Brain microvascular endothelial cell (primary cell): Measurements from ENCODE around the gene SCLY.

ENCODE experiments used
- DNase-seq: peaks from one replicate; pipeline ENCODE4 v3.0.0-alpha.2; 2020
- H3K27ac ChIP-seq: fragments of 250-450 bp; sonication (Bioruptor Pico); 2 replicates; pipeline ENCODE4 v1.5.1; 2020; ENCODE audit warnings: mild to moderate bottlenecking, moderate library complexity
- H3K27me3 ChIP-seq: fragments of 250-450 bp; sonication (Bioruptor Pico); replicated peaks from 2 replicates; pipeline ENCODE4 v1.5.1; 2020; ENCODE audit warnings: mild to moderate bottlenecking
- H3K36me3 ChIP-seq: fragments of 250-450 bp; sonication (Bioruptor Pico); replicated peaks from 2 replicates; pipeline ENCODE4 v1.5.1; 2020; ENCODE audit warnings: mild to moderate bottlenecking
- H3K4me3 ChIP-seq: 2 replicates; pipeline ENCODE4 v1.5.1; 2011; ENCODE audit warnings: low read depth, mild to moderate bottlenecking, control low read depth, low read length, moderate library complexity
- in situ Hi-C: cut with HindIII; loops from 2 replicates; pipeline ENCODE4 v1.10.0; 2017; ENCODE audit warnings: low sequenced_read_pairs, low pct_ligation_motif_present
- TF ChIP-seq, protein P1 (sequence below): IDR thresholded peaks from 2 replicates; pipeline ENCODE4 v1.5.1; 2011; ENCODE audit warnings: low read depth, mild to moderate bottlenecking, moderate library complexity, low read length, control low read depth, inconsistent platforms; ENCODE audit errors: missing control alignments

The SCLY gene

DNA sequence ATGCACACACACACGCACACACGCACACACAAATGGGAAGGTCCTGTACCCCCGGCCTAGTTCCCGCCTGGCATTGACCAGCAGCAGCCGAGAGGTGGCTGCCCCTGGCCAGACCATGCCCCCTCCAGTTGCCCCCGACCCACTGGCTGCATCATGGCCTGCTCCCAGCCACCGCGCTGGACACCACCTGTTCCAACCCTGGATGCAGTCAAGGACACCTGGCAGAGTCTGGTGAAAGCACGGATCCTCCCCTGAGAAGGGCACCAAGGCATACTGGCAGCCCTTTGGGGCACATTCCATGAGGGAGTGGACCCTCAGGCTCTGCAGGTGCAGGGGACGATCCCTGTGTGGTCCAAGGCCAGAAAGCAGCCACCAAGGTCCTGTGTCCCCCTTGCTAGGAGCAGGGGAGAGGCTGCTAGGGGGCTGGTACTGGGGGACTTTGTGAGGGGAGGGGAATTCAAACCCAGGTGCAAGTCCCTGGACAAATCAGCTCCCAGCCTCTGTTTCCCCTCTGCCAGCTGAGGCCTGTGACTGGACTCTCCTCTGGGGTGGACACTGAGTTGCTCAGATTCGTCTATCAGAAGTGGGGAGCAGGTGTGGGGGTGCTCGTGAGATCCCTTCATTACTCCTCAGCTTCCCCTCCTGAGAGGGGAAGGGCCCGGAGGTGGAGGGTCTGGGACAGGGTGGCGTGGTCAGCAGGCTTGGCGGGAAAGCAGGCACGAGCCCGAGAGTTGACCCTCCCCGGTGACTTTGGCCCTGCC lies 42.8 kb downstream of the SCLY start:
- Histone ChIP-seq H3K27ac (no peak overlapping the region), H3K36me3 (no peaks in the 10 kb centered on the region), H3K27me3 (no peaks in the 10 kb centered on the region), H3K4me3 (no peak overlapping the region)
- no peak for DNase-seq
- TF ChIP-seq, protein P1, sequence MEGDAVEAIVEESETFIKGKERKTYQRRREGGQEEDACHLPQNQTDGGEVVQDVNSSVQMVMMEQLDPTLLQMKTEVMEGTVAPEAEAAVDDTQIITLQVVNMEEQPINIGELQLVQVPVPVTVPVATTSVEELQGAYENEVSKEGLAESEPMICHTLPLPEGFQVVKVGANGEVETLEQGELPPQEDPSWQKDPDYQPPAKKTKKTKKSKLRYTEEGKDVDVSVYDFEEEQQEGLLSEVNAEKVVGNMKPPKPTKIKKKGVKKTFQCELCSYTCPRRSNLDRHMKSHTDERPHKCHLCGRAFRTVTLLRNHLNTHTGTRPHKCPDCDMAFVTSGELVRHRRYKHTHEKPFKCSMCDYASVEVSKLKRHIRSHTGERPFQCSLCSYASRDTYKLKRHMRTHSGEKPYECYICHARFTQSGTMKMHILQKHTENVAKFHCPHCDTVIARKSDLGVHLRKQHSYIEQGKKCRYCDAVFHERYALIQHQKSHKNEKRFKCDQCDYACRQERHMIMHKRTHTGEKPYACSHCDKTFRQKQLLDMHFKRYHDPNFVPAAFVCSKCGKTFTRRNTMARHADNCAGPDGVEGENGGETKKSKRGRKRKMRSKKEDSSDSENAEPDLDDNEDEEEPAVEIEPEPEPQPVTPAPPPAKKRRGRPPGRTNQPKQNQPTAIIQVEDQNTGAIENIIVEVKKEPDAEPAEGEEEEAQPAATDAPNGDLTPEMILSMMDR, result no peak
- in situ Hi-C loops, result no loop called here

DNA sequence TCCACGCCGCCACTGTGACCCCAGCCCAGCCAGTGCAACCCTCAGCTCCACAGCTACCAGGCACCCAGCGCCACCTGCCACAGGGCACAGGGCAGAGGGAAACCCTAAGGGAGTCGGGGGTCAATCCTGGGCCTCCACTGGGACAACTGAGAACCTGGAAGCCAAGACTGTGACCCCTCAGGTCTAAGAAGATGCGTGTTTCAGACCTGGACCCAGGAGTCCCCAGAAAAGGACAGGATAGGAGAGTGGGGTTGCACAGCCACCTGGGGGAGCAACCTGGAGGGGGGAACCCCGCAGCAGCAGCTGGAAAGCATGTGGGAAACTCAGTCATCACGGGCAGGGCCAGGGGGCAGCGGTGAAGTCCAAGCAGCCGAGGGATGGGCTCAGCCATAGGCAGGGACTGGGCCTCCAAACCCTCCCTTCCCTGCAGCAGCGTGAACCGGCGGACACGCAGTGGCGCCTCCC lies 43.5 kb downstream of the SCLY start:
- H3K27me3 ChIP-seq, result no peaks in the 10 kb centered on the region
- H3K36me3 ChIP-seq, result no peaks in the 10 kb centered on the region
- DNase-seq, result no peak
- no peak overlapping the region for H3K27ac ChIP-seq
- in situ Hi-C loops, result no loop called here
- TF ChIP-seq, protein P1, result no peak
- no peak overlapping the region for H3K4me3 ChIP-seq

DNA sequence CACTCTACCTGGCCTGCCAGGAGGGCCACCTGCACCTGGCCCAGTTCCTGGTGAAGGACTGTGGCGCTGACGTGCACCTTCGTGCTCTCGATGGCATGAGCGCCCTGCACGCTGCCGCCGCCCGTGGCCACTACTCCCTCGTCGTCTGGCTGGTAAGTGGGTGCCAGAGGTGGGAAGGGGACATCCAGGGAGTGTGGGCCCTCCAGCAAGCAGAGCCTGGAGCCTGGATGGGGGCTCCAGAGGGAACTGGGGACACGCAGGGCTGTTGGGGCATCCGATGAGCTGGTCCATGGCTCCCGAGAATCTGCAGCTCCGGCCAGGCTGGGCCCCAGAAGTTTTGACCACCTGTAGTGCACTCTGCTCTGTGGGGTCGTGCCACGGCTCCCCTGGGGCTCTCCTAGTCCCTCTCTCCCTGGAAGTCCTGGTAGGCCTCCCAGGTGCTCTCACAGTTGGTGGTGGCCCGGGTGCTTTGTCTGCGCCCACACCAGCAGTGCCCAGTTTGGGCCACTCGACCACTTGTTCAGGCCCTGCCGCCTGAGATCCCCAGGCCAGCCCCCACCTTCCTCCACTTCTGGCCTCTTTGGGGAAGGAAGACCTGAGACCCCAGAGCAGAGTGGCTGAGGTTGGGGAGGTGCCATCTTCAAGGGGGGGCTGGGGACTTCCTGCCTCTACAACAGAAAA lies 44.0 kb downstream of the SCLY start:
- DNase-seq, result no peak
- H3K27ac ChIP-seq, result no peak overlapping the region
- H3K27me3 ChIP-seq, result no peaks in the 10 kb centered on the region
- in situ Hi-C loops, result no loop called here
- H3K4me3 ChIP-seq, result no peak overlapping the region
- no peaks in the 10 kb centered on the region for H3K36me3 ChIP-seq
- TF ChIP-seq, protein P1, result no peak

DNA sequence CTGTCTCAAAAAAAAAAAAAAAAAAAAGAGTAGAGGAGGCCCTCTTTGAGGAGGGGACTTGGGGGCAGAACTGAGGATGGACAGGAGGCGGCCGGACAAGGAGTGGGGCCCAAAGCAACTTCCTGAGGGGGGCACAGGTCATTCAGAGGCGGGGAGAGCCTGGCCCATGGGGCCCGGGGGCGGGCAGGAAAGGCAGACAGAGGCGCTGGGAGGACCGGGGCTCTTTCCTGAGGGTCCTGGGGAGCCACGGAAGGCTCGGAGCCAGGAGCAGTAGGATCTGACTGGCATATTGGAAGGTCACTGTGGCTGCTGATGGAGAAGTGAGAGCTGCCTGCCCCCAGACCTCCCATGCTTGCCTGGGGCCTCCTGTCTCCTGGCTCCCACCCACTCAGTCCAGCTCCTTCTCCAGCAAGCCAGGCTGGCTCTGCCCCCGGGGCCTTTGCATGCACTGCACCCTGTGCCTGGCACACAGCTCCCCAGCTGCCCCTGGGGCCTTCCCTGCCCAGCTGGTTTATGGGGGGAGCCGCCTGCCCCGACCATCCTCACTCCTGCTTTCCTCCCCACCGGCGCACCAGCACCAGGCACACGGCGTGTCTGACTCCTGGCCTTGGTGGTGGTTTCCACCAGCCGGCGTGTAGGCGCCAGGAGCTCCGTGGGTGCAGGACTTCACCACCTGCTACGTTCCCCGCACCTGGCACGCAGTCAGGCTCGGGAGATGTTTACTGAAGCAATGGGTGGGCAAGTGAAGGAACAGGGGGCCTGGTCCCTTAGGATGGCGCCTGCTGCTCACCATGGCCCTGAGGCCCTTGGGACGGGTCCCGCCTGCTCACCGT lies 44.9 kb downstream of the SCLY start:
- H3K27ac ChIP-seq, result no peak overlapping the region
- in situ Hi-C loops, result no loop called here
- H3K36me3 ChIP-seq, result no peaks in the 10 kb centered on the region
- no peak overlapping the region for H3K4me3 ChIP-seq
- DNase-seq, result no peak
- no peaks in the 10 kb centered on the region for H3K27me3 ChIP-seq
- TF ChIP-seq, protein P1, result no peak

DNA sequence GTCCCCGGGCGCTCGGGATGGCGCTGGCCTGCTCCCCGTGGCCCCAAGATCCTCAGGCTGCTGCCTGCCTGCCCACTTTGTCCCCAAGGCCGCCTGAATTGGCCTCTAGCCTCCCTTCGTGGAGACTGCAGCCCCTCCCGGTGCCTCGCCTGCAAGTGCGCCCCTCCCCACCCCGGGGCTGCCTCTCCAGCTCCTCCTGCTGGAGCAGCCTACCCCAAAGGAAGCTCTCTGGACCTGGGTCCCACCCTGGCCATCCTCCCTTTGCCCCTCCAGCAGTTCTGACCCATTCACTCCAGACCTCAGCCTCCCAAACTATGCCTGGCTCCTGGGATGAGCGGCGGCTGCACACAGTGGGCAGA lies 45.5 kb downstream of the SCLY start:
- no peak overlapping the region for H3K27ac ChIP-seq
- TF ChIP-seq, protein P1, result peak; percentile 19
- no peak for DNase-seq
- in situ Hi-C loops, result no loop called here
- H3K27me3 ChIP-seq, result no peaks in the 10 kb centered on the region
- H3K36me3 ChIP-seq, result no peaks in the 10 kb centered on the region
- H3K4me3 ChIP-seq, result no peak overlapping the region
